Activated CD4-positive, alpha-beta T cell treated with anti-CD3 and anti-CD28 coated beads for 36 hours (primary cell): ENCODE measurements around the gene MINDY2. TPM values are rescaled to one million over a fixed set of nuclear protein-coding genes. Genes with fewer than 3 reads are reported as not detected.
"Not testable (repeated sequence)": the region's sequence is repeated elsewhere in the genome, so short reads cannot be mapped to it uniquely, and the experiment has no call there.

Experiments used
- ATAC-seq: fragments of 200-7000 bp; cut with Tn5 transposase; one replicate; pipeline ENCODE4 v1.10.0; 2021; ENCODE audit warnings: mild to moderate bottlenecking, moderate library complexity
- CTCF ChIA-PET: fragments of 350-600 bp; sonication (Branson Sonifier 250); formaldehyde crosslinking; loops from one replicate; lab custom pipeline; 2021; ENCODE audit warnings: antibody characterized with exemption; lab: Charles Lee
- POLR2A ChIA-PET: fragments of 350-600 bp; sonication (Branson Sonifier 250); formaldehyde crosslinking; loops from one replicate; lab custom pipeline; 2021; ENCODE audit warnings: antibody characterized with exemption, inconsistent platforms; lab: Charles Lee
- DNase-seq: peaks from one replicate; pipeline ENCODE4 v3.0.0-alpha.2; 2020
- H3K27ac Mint-ChIP-seq: one replicate; pipeline ENCODE4 v1.8.0; 2021; ENCODE audit warnings: mixed read lengths
- H3K27me3 Mint-ChIP-seq: one replicate; pipeline ENCODE4 v1.8.0; 2021; ENCODE audit warnings: mixed read lengths
- H3K36me3 Mint-ChIP-seq: one replicate; pipeline ENCODE4 v1.8.0; 2021; ENCODE audit warnings: low read depth, mixed read lengths
- H3K4me1 Mint-ChIP-seq: one replicate; pipeline ENCODE4 v1.8.0; 2021; ENCODE audit warnings: mixed read lengths
- H3K4me3 Mint-ChIP-seq: one replicate; pipeline ENCODE4 v1.8.0; 2021; ENCODE audit warnings: mild to moderate bottlenecking, moderate library complexity, mixed read lengths
- H3K9me3 Mint-ChIP-seq: one replicate; pipeline ENCODE4 v1.8.0; 2021; ENCODE audit warnings: low read depth, mixed read lengths
- intact Hi-C, 2 experiments: fragments of 100-400 bp; cut with DNase I in 1 of 2; cut with micrococcal nuclease in 1 of 2; formaldehyde crosslinking; loops; one replicate each; pipeline versions ENCODE4 v1.14.2 to v1.15.1; 2022 to 2024; cut with DNase I, micrococcal nuclease
- total RNA-seq, 2 experiments: library from RNA; stranded (reverse); gene quantifications; one replicate each; pipeline ENCODE4 v1.2.3, GENCODE V29; 2021

The MINDY2 gene
- total RNA-seq, 2 experiments from 2014 or later: 8.2 to 9.2 TPM

DNA sequence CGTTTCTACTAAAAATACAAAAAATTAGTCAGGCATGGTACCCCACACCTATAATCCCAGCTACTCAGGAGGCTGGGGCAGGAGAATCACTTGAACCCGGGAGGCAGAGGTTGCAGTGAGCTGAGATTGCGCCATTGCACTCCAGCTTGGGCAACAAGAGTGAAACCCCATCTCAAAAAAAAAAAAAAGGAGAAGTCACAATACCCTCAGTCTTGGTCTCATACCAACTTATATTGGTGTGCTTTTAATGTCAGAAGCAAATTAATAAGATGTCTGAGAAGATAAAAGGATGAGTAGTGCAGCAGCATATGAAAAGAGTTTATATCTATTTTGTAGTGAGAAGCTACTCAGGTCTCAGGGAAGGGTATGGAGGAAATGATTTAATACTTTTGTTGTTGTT is 112.8 kb downstream of the MINDY2 start:
- H3K4me3 Mint-ChIP-seq, intact Hi-C loops, H3K27me3 Mint-ChIP-seq, CTCF ChIA-PET, DNase-seq, H3K4me1 Mint-ChIP-seq, H3K27ac Mint-ChIP-seq, H3K9me3 Mint-ChIP-seq, ATAC-seq: not testable (repeated sequence)
- H3K36me3 Mint-ChIP-seq: peaks cover 71% of the 10 kb centered on the region
- POLR2A ChIA-PET: interaction anchor here (0.6 kb wide), 1 partner anchor 139 kb away, joined by 6 read pairs; no protein-coding TSS in a partner anchor

DNA sequence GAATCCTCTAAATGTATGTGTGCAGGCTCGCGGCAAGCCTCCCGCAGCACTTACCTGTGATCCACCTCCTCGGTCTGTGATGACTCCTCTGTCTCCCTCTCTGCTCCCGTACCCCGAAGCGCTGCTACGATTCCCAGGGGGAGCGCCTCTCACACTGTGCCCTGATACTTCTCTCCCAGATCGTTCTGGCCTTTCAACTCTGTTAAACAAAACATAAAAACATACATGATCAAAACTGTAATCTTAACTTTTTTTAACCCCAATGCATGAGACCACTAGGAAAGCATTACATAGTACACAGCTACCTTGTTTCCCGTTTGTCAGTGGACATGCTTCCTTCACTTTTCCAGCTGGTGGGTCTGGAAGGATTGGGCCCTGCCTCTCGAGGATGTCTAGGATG is 115.8 kb downstream of the MINDY2 start:
- H3K27ac Mint-ChIP-seq: peak overlapping the region; percentile 16
- H3K36me3 Mint-ChIP-seq: peaks cover 65% of the 10 kb centered on the region
- intact Hi-C loops: no loop called here
- peaks cover 5% of the 10 kb centered on the region for H3K4me1 Mint-ChIP-seq
- ATAC-seq (no peak), DNase-seq (no peak)
- H3K4me3 Mint-ChIP-seq: no peak overlapping the region
- POLR2A ChIA-PET: interaction anchor here (0.6 kb wide), 2 partner anchors 16 to 1791 kb away, joined by 3 to 4 read pairs; no protein-coding TSS in a partner anchor
- H3K27me3 Mint-ChIP-seq: no peaks in the 10 kb centered on the region
- CTCF ChIA-PET: interaction anchor here (0.9 kb wide), 1 partner anchor 10 kb away, joined by 3 read pairs; no protein-coding TSS in a partner anchor
- H3K9me3 Mint-ChIP-seq: no peaks in the 10 kb centered on the region

DNA sequence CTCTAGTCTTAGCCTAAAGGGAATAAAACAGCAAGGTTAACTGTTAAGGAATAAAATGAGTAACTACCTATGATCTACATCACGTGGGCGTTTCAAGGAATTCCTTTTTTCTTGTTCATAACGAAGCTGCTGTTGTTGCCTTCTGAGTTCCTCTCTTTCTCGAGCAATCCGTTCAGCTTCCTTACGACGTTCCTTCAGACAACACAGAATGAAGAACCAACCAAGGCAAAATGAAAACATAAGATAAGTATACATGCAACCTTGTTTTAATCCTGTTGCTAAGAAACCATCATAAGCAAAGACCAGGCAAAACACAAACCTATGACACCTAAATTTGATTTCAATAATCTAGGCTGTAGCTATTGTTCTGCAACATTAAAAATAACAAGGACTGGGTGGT is 118.3 kb downstream of the MINDY2 start:
- ATAC-seq (no peak), DNase-seq (no peak)
- Mint-ChIP-seq H3K4me1 (peaks cover 5% of the 10 kb centered on the region), H3K27me3 (no peaks in the 10 kb centered on the region), H3K4me3 (no peak overlapping the region), H3K9me3 (no peaks in the 10 kb centered on the region), H3K36me3 (peaks cover 69% of the 10 kb centered on the region), H3K27ac (peak overlapping the region; percentile 62)
- ChIA-PET CTCF (interaction anchor here (1.4 kb wide), 1 partner anchor 13 kb away, joined by 3 read pairs; no protein-coding TSS in a partner anchor), POLR2A (interaction anchor here (0.6 kb wide), 1 partner anchor 14 kb away, joined by 6 read pairs; no protein-coding TSS in a partner anchor)
- intact Hi-C loops: no loop called here

DNA sequence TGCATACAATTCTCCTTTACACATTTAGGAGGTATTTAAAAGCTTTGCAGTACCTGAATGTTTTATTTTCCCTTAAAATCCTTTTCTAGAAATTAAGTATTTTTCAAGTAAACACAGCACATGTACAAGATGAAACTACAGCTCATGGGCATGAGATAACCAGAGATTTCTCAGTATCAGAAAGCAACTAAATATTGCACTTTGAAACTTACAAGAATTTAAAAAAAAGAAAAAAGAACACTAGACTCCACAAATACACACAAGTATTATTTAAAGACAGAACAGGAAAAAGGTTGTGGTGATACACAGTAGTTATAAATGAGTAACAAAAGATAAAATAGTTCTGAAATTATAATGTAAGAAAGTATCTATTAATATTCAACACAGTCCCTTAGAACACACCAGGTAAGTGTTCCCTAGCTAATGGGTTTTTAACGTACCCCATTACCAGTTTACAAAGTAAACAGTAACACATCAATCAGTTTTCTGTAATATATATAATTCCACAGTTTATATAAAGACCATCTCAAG is 127.1 kb downstream of the MINDY2 start:
- DNase-seq: no peak
- no peaks in the 10 kb centered on the region for H3K9me3 Mint-ChIP-seq
- H3K36me3 Mint-ChIP-seq: peaks cover 44% of the 10 kb centered on the region
- ChIA-PET CTCF (interaction anchor here (1.8 kb wide), 1 partner anchor 24 kb away, joined by 6 read pairs; no protein-coding TSS in a partner anchor), POLR2A (no interaction called here)
- intact Hi-C loops: no loop called here
- H3K4me3 Mint-ChIP-seq: no peak overlapping the region
- H3K27ac Mint-ChIP-seq: no peak overlapping the region
- ATAC-seq: peak; percentile 19
- H3K27me3 Mint-ChIP-seq: no peaks in the 10 kb centered on the region
- peaks cover 13% of the 10 kb centered on the region for H3K4me1 Mint-ChIP-seq

DNA sequence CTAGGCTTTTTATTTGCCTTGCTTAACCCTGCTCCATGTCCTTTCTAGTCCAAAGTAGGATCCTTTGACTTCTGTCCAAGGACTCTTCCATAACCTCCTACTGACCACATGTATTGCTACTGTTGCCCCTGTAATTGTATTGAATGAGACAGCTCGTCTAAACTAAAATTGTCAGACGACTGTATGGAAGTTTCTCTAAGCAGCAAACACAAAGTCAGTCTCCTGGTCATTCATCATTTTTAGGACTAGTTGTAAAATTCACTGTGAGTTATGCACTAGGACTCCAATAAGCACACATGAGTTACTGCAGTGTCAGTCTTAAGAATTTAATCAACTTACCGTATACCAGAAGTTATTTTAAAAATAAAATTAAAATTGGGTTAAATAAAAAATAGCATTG is 129.5 kb downstream of the MINDY2 start:
- peaks cover 13% of the 10 kb centered on the region for H3K4me1 Mint-ChIP-seq
- intact Hi-C loops: no loop called here
- H3K36me3 Mint-ChIP-seq: peaks cover 34% of the 10 kb centered on the region
- ATAC-seq (no peak), DNase-seq (no peak)
- CTCF ChIA-PET: interaction anchor here (0.7 kb wide), 1 partner anchor 22 kb away, joined by 3 read pairs; no protein-coding TSS in a partner anchor
- no peak overlapping the region for H3K27ac Mint-ChIP-seq
- no peak overlapping the region for H3K4me3 Mint-ChIP-seq
- no peaks in the 10 kb centered on the region for H3K9me3 Mint-ChIP-seq
- H3K27me3 Mint-ChIP-seq: no peaks in the 10 kb centered on the region
- POLR2A ChIA-PET: no interaction called here

DNA sequence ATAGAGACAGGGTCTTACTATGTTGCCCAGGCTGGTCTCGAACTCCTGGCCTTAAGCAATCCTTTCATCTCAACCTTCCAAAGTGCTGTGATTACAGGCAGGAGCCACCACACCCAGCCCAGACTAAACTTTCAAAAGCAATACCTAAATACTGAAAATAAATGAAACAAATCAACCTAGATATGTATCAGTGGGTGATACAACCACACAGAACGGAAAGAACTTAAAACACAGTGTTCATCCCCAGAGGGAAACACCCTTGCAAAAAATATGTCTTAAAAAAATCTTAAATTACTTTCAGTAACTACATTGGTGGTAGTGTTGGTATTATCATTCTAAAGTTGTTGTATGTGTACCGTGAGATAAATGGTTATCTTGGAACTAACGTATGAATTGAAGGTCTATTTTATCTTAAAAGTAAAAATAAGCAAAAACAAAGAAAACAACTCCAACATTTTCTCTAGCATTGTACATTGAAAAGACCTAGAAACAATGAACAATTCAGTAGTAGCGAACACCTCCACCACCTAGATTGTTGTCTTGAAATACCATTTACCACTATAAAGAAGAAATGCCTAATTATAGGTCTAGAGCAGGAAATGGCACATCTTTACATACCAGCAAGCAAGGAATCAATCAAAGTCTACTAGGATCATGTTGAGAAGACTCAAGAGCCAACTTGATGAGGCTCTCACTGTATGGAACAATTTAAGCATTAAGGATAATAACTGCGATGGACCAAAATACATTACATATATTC is 137.6 kb downstream of the MINDY2 start:
- ATAC-seq: peak; percentile 42
- H3K36me3 Mint-ChIP-seq: peaks cover 50% of the 10 kb centered on the region
- no peak for DNase-seq
- no peaks in the 10 kb centered on the region for H3K27me3 Mint-ChIP-seq
- ChIA-PET CTCF (interaction anchor here (0.6 kb wide), 1 partner anchor 1719 kb away, joined by 4 read pairs; no protein-coding TSS in a partner anchor), POLR2A (interaction anchor here (0.6 kb wide), 1 partner anchor 21 kb away, joined by 9 read pairs; no protein-coding TSS in a partner anchor)
- H3K4me1 Mint-ChIP-seq: peaks cover 34% of the 10 kb centered on the region
- peak overlapping the region; percentile 47 for H3K27ac Mint-ChIP-seq
- H3K4me3 Mint-ChIP-seq: no peak overlapping the region
- H3K9me3 Mint-ChIP-seq: no peaks in the 10 kb centered on the region
- intact Hi-C loops: no loop called here

DNA sequence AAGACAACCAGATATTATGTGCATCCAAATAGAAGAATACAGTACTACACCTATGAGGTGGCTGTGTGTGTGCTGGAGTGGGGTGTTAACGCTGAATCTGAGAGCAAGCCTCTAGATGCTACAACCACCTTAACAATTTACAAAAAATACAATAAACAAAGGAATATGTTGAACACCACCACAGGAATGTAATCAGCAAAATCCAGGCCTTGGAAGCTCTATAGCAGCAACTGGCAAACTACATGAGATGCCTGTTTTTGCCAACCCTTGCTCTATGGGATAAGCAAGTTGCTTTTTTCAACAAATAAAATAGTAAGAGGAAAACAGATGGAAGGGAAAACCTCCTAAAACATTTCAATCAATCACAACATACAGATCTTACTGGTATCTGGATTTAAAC is 138.5 kb downstream of the MINDY2 start:
- intact Hi-C loops: no loop called here
- ChIA-PET POLR2A (no interaction called here), CTCF (no interaction called here)
- Mint-ChIP-seq H3K27me3 (no peaks in the 10 kb centered on the region), H3K4me3 (no peak overlapping the region), H3K27ac (no peak overlapping the region), H3K9me3 (no peaks in the 10 kb centered on the region), H3K4me1 (peaks cover 39% of the 10 kb centered on the region), H3K36me3 (peaks cover 57% of the 10 kb centered on the region)
- ATAC-seq: no peak
- DNase-seq: no peak

DNA sequence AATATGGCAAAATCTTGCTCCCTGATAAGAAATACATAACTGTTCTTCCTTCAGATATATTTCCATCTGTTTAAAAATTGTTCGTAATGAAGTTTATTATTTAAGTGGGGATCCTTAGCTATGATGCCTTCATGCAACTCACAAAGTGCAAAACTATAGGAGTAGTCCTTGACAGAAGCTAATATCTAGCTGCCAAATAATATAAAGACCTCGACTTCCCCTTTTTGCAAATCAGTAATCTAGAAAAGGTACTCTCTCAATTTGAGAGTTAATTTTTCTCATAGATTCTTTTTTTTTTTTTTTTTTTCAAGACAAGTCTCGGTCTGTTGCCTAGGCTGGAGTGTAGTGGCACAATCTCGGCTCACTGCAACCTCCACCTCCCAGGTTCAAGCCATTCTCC is 139.4 kb downstream of the MINDY2 start:
- DNase-seq: no peak
- Mint-ChIP-seq H3K36me3 (peaks cover 62% of the 10 kb centered on the region), H3K27me3 (no peaks in the 10 kb centered on the region), H3K4me1 (peaks cover 40% of the 10 kb centered on the region), H3K27ac (no peak overlapping the region), H3K4me3 (no peak overlapping the region), H3K9me3 (no peaks in the 10 kb centered on the region)
- ChIA-PET POLR2A (interaction anchor here (0.7 kb wide), 1 partner anchor 17 kb away, joined by 3 read pairs; no protein-coding TSS in a partner anchor), CTCF (interaction anchor here (0.7 kb wide), 1 partner anchor 45 kb away, joined by 3 read pairs; no protein-coding TSS in a partner anchor)
- intact Hi-C loops: no loop called here
- ATAC-seq: no peak

Other genes starting within 250 kb of the MINDY2 start
- 10 to 100 TPM; 74.5 to 82.0 TPM for gene ADAM10, start 21.6 kb upstream of the MINDY2 start, total RNA-seq
- 10 to 100 TPM; 85.6 to 85.9 TPM for gene SLTM, start 162.4 kb downstream of the MINDY2 start, total RNA-seq
- gene RNF111, start 216.4 kb downstream of the MINDY2 start, total RNA-seq: 10 to 100 TPM; 27.0 to 36.0 TPM